HCT116 (cell line): ENCODE data around the gene FBXO31. TPM values are rescaled to one million over a fixed set of nuclear protein-coding genes. Genes with fewer than 3 reads are reported as not detected.

Experiments used
- ELF1 ChIP-seq: IDR thresholded peaks from 2 replicates; pipeline ENCODE4 v1.6.1; 2012; ENCODE audit warnings: low read depth, borderline replicate concordance
- POLR2AphosphoS5 ChIP-seq: IDR thresholded peaks from 2 replicates; pipeline ENCODE4 v1.6.1; 2011; ENCODE audit warnings: mild to moderate bottlenecking, low read depth, low read length, moderate library complexity
- RAD21 ChIP-seq: IDR thresholded peaks from 2 replicates; pipeline ENCODE4 v1.6.1; 2012; ENCODE audit warnings: low read depth, mild to moderate bottlenecking
- REST ChIP-seq: IDR thresholded peaks from 2 replicates; pipeline ENCODE4 v1.6.1; 2012; ENCODE audit warnings: low read depth
- SRF ChIP-seq: IDR thresholded peaks from 2 replicates; pipeline ENCODE4 v1.6.1; 2012; ENCODE audit warnings: low read depth
- TCF7L2 ChIP-seq: IDR thresholded peaks from 2 replicates; pipeline ENCODE4 v1.7.0; 2011; ENCODE audit warnings: borderline replicate concordance, inconsistent platforms; ENCODE audit not compliant: insufficient read depth, insufficient read length; ENCODE audit errors: extremely low read depth
- total RNA-seq: library from RNA; stranded (reverse); gene quantifications from one replicate; pipeline ENCODE4 v1.2.1, GENCODE V29; 2021; ENCODE audit not compliant: unreplicated experiment
- TF ChIP-seq, protein P1 (sequence below): IDR thresholded peaks from 2 replicates; pipeline ENCODE4 v1.6.1; 2011; ENCODE audit warnings: mild to moderate bottlenecking, low read length, moderate library complexity; ENCODE audit not compliant: insufficient replicate concordance; ENCODE audit errors: extremely low read depth

The FBXO31 gene
- total RNA-seq, 1 experiment from 2014 or later: 52.1 TPM

DNA sequence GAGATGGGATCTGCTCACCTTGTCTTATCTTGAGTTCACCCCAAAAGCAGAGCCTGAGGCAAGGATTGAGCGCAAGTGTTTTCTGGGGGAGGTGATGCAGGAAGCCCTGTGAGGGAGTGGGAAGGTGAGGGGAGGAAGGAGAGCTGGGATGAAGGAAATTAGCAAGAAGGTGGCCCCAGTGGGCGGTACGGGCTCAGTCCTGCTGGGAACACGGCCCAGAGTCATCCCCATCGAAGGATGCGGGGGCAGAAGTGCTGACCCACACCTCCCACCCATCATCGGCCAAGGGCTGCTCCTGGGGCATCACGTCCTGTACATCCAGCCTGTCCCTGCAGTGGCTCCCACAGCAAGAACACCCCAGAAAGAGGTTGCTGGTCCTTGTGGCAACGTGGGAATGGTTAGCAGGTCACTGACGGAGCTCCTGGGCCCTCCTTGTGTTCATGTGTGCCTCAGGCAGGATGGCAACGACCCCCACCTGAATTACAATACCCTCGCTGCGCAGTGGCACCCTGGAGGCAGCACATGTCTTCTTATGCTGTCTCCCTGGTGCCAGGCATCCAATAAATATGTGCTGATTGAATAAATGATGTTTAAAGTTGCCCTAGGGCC lies 84.6 kb downstream of the FBXO31 start (continued):
- TF ChIP-seq REST: no peak
- TF ChIP-seq RAD21: no peak
- no peak for TF ChIP-seq ELF1
- TF ChIP-seq SRF: no peak
- TF ChIP-seq POLR2AphosphoS5: no peak
- no peak for TF ChIP-seq TCF7L2
- TF ChIP-seq, protein P1, sequence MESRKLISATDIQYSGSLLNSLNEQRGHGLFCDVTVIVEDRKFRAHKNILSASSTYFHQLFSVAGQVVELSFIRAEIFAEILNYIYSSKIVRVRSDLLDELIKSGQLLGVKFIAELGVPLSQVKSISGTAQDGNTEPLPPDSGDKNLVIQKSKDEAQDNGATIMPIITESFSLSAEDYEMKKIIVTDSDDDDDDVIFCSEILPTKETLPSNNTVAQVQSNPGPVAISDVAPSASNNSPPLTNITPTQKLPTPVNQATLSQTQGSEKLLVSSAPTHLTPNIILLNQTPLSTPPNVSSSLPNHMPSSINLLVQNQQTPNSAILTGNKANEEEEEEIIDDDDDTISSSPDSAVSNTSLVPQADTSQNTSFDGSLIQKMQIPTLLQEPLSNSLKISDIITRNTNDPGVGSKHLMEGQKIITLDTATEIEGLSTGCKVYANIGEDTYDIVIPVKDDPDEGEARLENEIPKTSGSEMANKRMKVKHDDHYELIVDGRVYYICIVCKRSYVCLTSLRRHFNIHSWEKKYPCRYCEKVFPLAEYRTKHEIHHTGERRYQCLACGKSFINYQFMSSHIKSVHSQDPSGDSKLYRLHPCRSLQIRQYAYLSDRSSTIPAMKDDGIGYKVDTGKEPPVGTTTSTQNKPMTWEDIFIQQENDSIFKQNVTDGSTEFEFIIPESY: no peak
